HCT116 (cell line): Measurements from ENCODE around the gene TAS2R13.

Experiments used
- ATF3 ChIP-seq: IDR thresholded peaks from 2 replicates; pipeline ENCODE4 v1.6.1; 2012
- EZH2 ChIP-seq: fragments of 200-600 bp; sonication (generic); IDR thresholded peaks from 2 replicates; pipeline ENCODE4 v1.6.1; 2017; ENCODE audit warnings: antibody characterized with exemption, mixed run types
- FOSL1 ChIP-seq: IDR thresholded peaks from 2 replicates; pipeline ENCODE4 v1.6.1; 2012; ENCODE audit warnings: low read depth
- POLR2A ChIP-seq: IDR thresholded peaks from 2 replicates; pipeline ENCODE4 v1.7.0; 2011; ENCODE audit warnings: borderline replicate concordance; ENCODE audit not compliant: insufficient read depth, insufficient read length; ENCODE audit errors: extremely low read depth
- RAD21 ChIP-seq: IDR thresholded peaks from 2 replicates; pipeline ENCODE4 v1.6.1; 2012; ENCODE audit warnings: low read depth, mild to moderate bottlenecking
- REST ChIP-seq: IDR thresholded peaks from 2 replicates; pipeline ENCODE4 v1.6.1; 2012; ENCODE audit warnings: low read depth
- SIN3A ChIP-seq: IDR thresholded peaks from 2 replicates; pipeline ENCODE4 v1.6.1; 2012; ENCODE audit warnings: low read depth
- SP1 ChIP-seq: IDR thresholded peaks from 2 replicates; pipeline ENCODE4 v1.6.1; 2012; ENCODE audit warnings: low read depth
- SRF ChIP-seq: IDR thresholded peaks from 2 replicates; pipeline ENCODE4 v1.6.1; 2012; ENCODE audit warnings: low read depth
- TCF7L2 ChIP-seq: IDR thresholded peaks from 2 replicates; pipeline ENCODE4 v1.7.0; 2011; ENCODE audit warnings: borderline replicate concordance, inconsistent platforms; ENCODE audit not compliant: insufficient read depth, insufficient read length; ENCODE audit errors: extremely low read depth
- YY1 ChIP-seq: IDR thresholded peaks from 2 replicates; pipeline ENCODE4 v1.6.1; 2011; ENCODE audit warnings: low read length, low read depth, moderate library complexity, mild to moderate bottlenecking; ENCODE audit not compliant: insufficient replicate concordance; ENCODE audit errors: extremely low read depth
- TF ChIP-seq, protein P1 (sequence below), 3 experiments: fragments of 200-600 bp in 1 of 3; sonication (generic) in 1 of 3; IDR thresholded peaks in 2 of 3; conservative IDR thresholded peaks in 1 of 3; 2 replicates each; pipeline ENCODE4 v1.5.1; 2012 to 2017; ENCODE audit warnings: low read depth in 2 of 3, low read length in 2 of 3, antibody characterized with exemption in 1 of 3, borderline replicate concordance in 1 of 3, control low read depth in 1 of 3, mild to moderate bottlenecking in 1 of 3, mixed read lengths in 1 of 3, mixed run types in 1 of 3, moderate library complexity in 1 of 3; ENCODE audit not compliant: insufficient read depth in 1 of 3
- TF ChIP-seq, protein P2 (sequence below): IDR thresholded peaks from 2 replicates; pipeline ENCODE4 v1.6.1; 2011; ENCODE audit warnings: mild to moderate bottlenecking, low read length, moderate library complexity; ENCODE audit not compliant: insufficient replicate concordance; ENCODE audit errors: extremely low read depth

- TF ChIP-seq SP1 (no peak), FOSL1 (no peak), RAD21 (no peak), SIN3A (no peak), POLR2A (no peak), EZH2 (no peak), ATF3 (no peak), TCF7L2 (no peak), REST (no peak), YY1 (no peak), SRF (no peak)
- TF ChIP-seq, protein P1, sequence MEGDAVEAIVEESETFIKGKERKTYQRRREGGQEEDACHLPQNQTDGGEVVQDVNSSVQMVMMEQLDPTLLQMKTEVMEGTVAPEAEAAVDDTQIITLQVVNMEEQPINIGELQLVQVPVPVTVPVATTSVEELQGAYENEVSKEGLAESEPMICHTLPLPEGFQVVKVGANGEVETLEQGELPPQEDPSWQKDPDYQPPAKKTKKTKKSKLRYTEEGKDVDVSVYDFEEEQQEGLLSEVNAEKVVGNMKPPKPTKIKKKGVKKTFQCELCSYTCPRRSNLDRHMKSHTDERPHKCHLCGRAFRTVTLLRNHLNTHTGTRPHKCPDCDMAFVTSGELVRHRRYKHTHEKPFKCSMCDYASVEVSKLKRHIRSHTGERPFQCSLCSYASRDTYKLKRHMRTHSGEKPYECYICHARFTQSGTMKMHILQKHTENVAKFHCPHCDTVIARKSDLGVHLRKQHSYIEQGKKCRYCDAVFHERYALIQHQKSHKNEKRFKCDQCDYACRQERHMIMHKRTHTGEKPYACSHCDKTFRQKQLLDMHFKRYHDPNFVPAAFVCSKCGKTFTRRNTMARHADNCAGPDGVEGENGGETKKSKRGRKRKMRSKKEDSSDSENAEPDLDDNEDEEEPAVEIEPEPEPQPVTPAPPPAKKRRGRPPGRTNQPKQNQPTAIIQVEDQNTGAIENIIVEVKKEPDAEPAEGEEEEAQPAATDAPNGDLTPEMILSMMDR (IDR thresholded peaks at IDR 0.05 in 2 of 3, conservative IDR thresholded peaks at IDR 0.05 in 1 of 3; ENCODE audit: borderline replicate concordance in 1 of 3, insufficient read depth in 1 of 3, low read depth in 2 of 3, low read length in 2 of 3) = no peak
- TF ChIP-seq, protein P2, sequence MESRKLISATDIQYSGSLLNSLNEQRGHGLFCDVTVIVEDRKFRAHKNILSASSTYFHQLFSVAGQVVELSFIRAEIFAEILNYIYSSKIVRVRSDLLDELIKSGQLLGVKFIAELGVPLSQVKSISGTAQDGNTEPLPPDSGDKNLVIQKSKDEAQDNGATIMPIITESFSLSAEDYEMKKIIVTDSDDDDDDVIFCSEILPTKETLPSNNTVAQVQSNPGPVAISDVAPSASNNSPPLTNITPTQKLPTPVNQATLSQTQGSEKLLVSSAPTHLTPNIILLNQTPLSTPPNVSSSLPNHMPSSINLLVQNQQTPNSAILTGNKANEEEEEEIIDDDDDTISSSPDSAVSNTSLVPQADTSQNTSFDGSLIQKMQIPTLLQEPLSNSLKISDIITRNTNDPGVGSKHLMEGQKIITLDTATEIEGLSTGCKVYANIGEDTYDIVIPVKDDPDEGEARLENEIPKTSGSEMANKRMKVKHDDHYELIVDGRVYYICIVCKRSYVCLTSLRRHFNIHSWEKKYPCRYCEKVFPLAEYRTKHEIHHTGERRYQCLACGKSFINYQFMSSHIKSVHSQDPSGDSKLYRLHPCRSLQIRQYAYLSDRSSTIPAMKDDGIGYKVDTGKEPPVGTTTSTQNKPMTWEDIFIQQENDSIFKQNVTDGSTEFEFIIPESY = no peak
Measured at GRCh38 chr12:10896854-10897253, 12.5 kb downstream of the TAS2R13 start.
